SIG-M5 treated with dmso at 0.1 percent for 504 hours (cell line): ENCODE results near the gene EIF4G3.
A peak's percentile ranks its signal among the peaks of the same experiment; 100 is the strongest.
"Not testable (repeated sequence)": the region's sequence is repeated elsewhere in the genome, so short reads cannot be mapped to it uniquely, and the experiment has no call there.

Source experiments
- DNase-seq: peaks from one replicate; lab custom pipeline; 2025; ENCODE audit not compliant: unreplicated experiment; lab: John Stamatoyannopoulos, UW

Gene EIF4G3

GRCh38 chr1:21069549-21069948 is 107.1 kb downstream of the EIF4G3 start:
- DNase-seq, result no peak

GRCh38 chr1:21068937-21069336 is 107.8 kb downstream of the EIF4G3 start:
- no peak for DNase-seq

- DNase-seq, result no peak
These were observed 109.0 kb downstream of the EIF4G3 start for GRCh38 chr1:21067551-21068227.

GRCh38 chr1:21066356-21067012 is 110.2 kb downstream of the EIF4G3 start:
- DNase-seq, result no peak

GRCh38 chr1:21065851-21066250 is 110.8 kb downstream of the EIF4G3 start:
- no peak for DNase-seq

- no peak for DNase-seq
These were observed 112.6 kb downstream of the EIF4G3 start for GRCh38 chr1:21064057-21064456.

- DNase-seq, result no peak
These were observed 116.2 kb downstream of the EIF4G3 start for GRCh38 chr1:21060523-21060922.

GRCh38 chr1:21059021-21059420 is 117.7 kb downstream of the EIF4G3 start:
- no peak for DNase-seq

GRCh38 chr1:21058035-21058793 is 118.5 kb downstream of the EIF4G3 start:
- DNase-seq, result no peak

GRCh38 chr1:21053189-21053928 is 123.3 kb downstream of the EIF4G3 start:
- not testable (repeated sequence) for DNase-seq

- peak; percentile 47 for DNase-seq
These were observed 124.7 kb downstream of the EIF4G3 start for GRCh38 chr1:21052034-21052433.

GRCh38 chr1:21051177-21051825 is 125.4 kb downstream of the EIF4G3 start:
- peak; percentile 53 for DNase-seq

GRCh38 chr1:21050031-21050430 is 126.7 kb downstream of the EIF4G3 start:
- no peak for DNase-seq

- DNase-seq, result no peak
These were observed 128.2 kb downstream of the EIF4G3 start for GRCh38 chr1:21048462-21048861.

GRCh38 chr1:21046132-21046531 is 130.6 kb downstream of the EIF4G3 start:
- no peak for DNase-seq

GRCh38 chr1:21045351-21045750 is 131.3 kb downstream of the EIF4G3 start:
- no peak for DNase-seq

- no peak for DNase-seq
These were observed 133.6 kb downstream of the EIF4G3 start for GRCh38 chr1:21042929-21043605.

- DNase-seq, result no peak
These were observed 135.2 kb downstream of the EIF4G3 start for GRCh38 chr1:21041541-21041940.

- no peak for DNase-seq
These were observed 139.6 kb downstream of the EIF4G3 start for GRCh38 chr1:21037091-21037490.

- DNase-seq, result no peak
These were observed 140.9 kb downstream of the EIF4G3 start for GRCh38 chr1:21035794-21036193.
